Peyer's patch (tissue), 4 donors: Measurements from ENCODE around the gene LMO7.

Experiments
- CTCF ChIP-seq, 6 experiments: fragments of 450-650 bp in 4 of 6; fragments of 200-600 bp in 2 of 6; sonication (generic) in 1 of 6; IDR thresholded peaks; one replicate each; pipeline ENCODE4 v1.5.1; 2017 to 2019; ENCODE audit warnings: antibody characterized with exemption in 6 of 6, mild to moderate bottlenecking in 3 of 6, moderate library complexity in 1 of 6
- POLR2A ChIP-seq, 2 donors: fragments of 450-650 bp; IDR thresholded peaks; one replicate each; pipeline ENCODE4 v1.5.1; 2017; ENCODE audit warnings: antibody characterized with exemption in 2 of 2, mild to moderate bottlenecking in 2 of 2, moderate library complexity in 2 of 2

GRCh38 chr13:75843991-75844390, 207.9 kb downstream of the LMO7 start:
- TF ChIP-seq POLR2A (IDR thresholded peaks at IDR 0.05) (no peak), CTCF (IDR thresholded peaks at IDR 0.05) (no peak)
